ENCODE measurements around the gene MYO6. TPM values are rescaled to one million over a fixed set of nuclear protein-coding genes. Genes with fewer than 3 reads are reported as not detected.

MYO6 gene
- total and polyA plus RNA-seq, 2 of the 4 experiments (the other 2 are of a cell fraction): 6.1 to 6.8 TPM

DNA sequence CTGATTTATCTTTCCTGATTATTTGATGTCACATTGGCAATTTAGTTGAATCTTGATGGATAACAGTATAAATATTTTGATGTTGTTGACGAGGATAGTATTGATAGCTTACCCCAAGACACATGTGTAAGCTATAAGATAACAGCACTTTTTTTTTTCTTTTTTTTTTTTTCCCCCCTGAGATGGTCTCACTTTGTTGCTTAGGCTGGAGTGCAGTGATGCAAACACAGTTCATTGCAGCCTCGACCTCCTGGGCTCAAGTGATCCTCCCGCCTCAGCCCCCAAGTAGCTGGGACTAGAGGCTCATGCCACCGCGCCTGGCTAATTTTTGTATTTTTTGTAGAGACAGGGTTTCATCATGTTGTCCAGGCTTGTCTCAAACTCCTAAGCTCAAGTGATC lies 21.8 kb downstream of the MYO6 start:
- no peak overlapping the region for H3K56ac ChIP-seq (ENCODE audit: extremely low read depth, insufficient read depth, low read length)

More for the DNA sequence above, 21.8 kb downstream of the MYO6 start:
- H3K18ac ChIP-seq (ENCODE audit: low read depth, low read length): no peak overlapping the region
- no peak overlapping the region for H2BK20ac ChIP-seq (ENCODE audit: low read depth, low read length)
- no peak overlapping the region for H3K23ac ChIP-seq (ENCODE audit: low read depth, low read length)
- ChIA-PET CTCF (interaction anchor here (0.6 to 0.7 kb wide), 2 partner anchors 22 to 35 kb away, joined by 3 to 4 read pairs; no protein-coding TSS in a partner anchor), POLR2A (ENCODE audit: unreplicated experiment) (interaction anchor here (0.6 kb wide), 1 partner anchor 1098 kb away, joined by 4 read pairs; no protein-coding TSS in a partner anchor)
- no peak overlapping the region for H3K14ac ChIP-seq (replicated peaks; ENCODE audit: low read depth, low read length)
- no peak overlapping the region for H2BK15ac ChIP-seq (ENCODE audit: low read depth, low read length)
- peaks cover 10 to 24% of the 10 kb centered on the region in 2 experiments; a peak in 3 of 4 replicates for H3K79me1 ChIP-seq (ENCODE audit: low read depth in 1 of 2, low read length in 2 of 2)
- no peak overlapping the region for H3K4me3 ChIP-seq (ENCODE audit: insufficient read depth, low read depth, low read length)
- H4K20me1 ChIP-seq (ENCODE audit: insufficient read depth, low read length): no peaks in the 10 kb centered on the region
- H2AK9ac ChIP-seq (replicated peaks; ENCODE audit: low read depth, low read length, poor library complexity): no peak overlapping the region
- no peak overlapping the region for H4K91ac ChIP-seq (ENCODE audit: insufficient read depth, low read depth, low read length)
- no peak overlapping the region for H3K9ac ChIP-seq (ENCODE audit: low read depth, low read length)
- H3K4me2 ChIP-seq (ENCODE audit: low read depth, low read length): no peak overlapping the region
- no peak overlapping the region for H2BK5ac ChIP-seq (ENCODE audit: low read depth, low read length, poor library complexity, severe bottlenecking)
- peaks cover 3% of the 10 kb centered on the region; the same call in 1 of the 2 replicates for H3K4me1 ChIP-seq (ENCODE audit: control insufficient read depth, insufficient read depth, low read length)
- no peak overlapping the region for H2AK5ac ChIP-seq (ENCODE audit: low read depth, low read length)
- TF ChIP-seq, protein P1, sequence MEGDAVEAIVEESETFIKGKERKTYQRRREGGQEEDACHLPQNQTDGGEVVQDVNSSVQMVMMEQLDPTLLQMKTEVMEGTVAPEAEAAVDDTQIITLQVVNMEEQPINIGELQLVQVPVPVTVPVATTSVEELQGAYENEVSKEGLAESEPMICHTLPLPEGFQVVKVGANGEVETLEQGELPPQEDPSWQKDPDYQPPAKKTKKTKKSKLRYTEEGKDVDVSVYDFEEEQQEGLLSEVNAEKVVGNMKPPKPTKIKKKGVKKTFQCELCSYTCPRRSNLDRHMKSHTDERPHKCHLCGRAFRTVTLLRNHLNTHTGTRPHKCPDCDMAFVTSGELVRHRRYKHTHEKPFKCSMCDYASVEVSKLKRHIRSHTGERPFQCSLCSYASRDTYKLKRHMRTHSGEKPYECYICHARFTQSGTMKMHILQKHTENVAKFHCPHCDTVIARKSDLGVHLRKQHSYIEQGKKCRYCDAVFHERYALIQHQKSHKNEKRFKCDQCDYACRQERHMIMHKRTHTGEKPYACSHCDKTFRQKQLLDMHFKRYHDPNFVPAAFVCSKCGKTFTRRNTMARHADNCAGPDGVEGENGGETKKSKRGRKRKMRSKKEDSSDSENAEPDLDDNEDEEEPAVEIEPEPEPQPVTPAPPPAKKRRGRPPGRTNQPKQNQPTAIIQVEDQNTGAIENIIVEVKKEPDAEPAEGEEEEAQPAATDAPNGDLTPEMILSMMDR (conservative IDR thresholded peaks at IDR 0.05; ENCODE audit: low read depth, low read length): no peak
- TF ChIP-seq MXI1 (IDR thresholded peaks at IDR 0.05; ENCODE audit: borderline replicate concordance, low read depth, low read length) (no peak), RAD21 (IDR thresholded peaks at IDR 0.05; ENCODE audit: low read length) (no peak)
- no peaks in the 10 kb centered on the region for H3K9me3 ChIP-seq (ENCODE audit: control insufficient read depth, insufficient read depth, low read length)
- H3K36me3 ChIP-seq (ENCODE audit: control insufficient read depth, insufficient read depth, low read length): no peaks in the 10 kb centered on the region
- H3K9me1 ChIP-seq (ENCODE audit: insufficient read depth, low read length): 0 out of 2 replicates have a peak, but pooled peaks cover 3% of the 10 kb centered on the region
- no peak overlapping the region for H2AFZ ChIP-seq (replicated peaks; ENCODE audit: low read length, poor library complexity)
- dilution Hi-C loops (cut with HindIII; ENCODE audit: low sequenced_read_pairs, unreplicated experiment): no loop called here
- H4K5ac ChIP-seq (ENCODE audit: low read depth, low read length): no peak overlapping the region
- no CpG with 5 or more reads among the region's 5 CpGs for WGBS, 2 experiments (ENCODE audit: extremely low coverage in 2 of 2, insufficient read length in 1 of 2)
- H3K4ac ChIP-seq (ENCODE audit: low read depth, low read length): no peak overlapping the region
- ATAC-seq (ENCODE audit: low read depth) (no peak), DNase-seq (no peak)
- H3K27me3 ChIP-seq (ENCODE audit: control insufficient read depth, insufficient read depth, low read length): no peaks in the 10 kb centered on the region
- in situ Hi-C loops (cut with MboI; ENCODE audit: low sequenced_read_pairs): no loop called here
- BruUV-seq (replicated peaks): no TSS peak
- intact Hi-C loops (cut with micrococcal nuclease): loop anchor here (10.0 kb wide), 1 partner anchor 64 kb away; no protein-coding TSS in a partner anchor
- no peak overlapping the region for H2BK120ac ChIP-seq (ENCODE audit: low read depth, low read length)
- no peak overlapping the region for H3K27ac ChIP-seq (ENCODE audit: insufficient read depth, low read length)
- H4K8ac ChIP-seq (ENCODE audit: low read depth in 2 of 2, low read length in 2 of 2): no peak overlapping the region

Measured in IMR-90 (cell line).